GM18873 (cell line): ENCODE measurements around the gene HLA-DPA1.

Experiments
- ATAC-seq: cut with Tn5 transposase; IDR thresholded peaks from one replicate; pipeline ENCODE4 v1.9.1; 2021; ENCODE audit warnings: mild to moderate bottlenecking, moderate library complexity, moderate number of reproducible peaks; ENCODE audit not compliant: unreplicated experiment, low FRiP score

Gene HLA-DPA1

GRCh38 chr6:33019372-33019771 lies 54.1 kb downstream of the HLA-DPA1 start:
- ATAC-seq = no peak

GRCh38 chr6:33018904-33019303 lies 54.5 kb downstream of the HLA-DPA1 start:
- no peak for ATAC-seq

GRCh38 chr6:33018418-33018817 lies 55.0 kb downstream of the HLA-DPA1 start:
- ATAC-seq = no peak

- ATAC-seq = no peak
Measured at GRCh38 chr6:33017694-33018353, 55.6 kb downstream of the HLA-DPA1 start.

GRCh38 chr6:33017018-33017417 lies 56.4 kb downstream of the HLA-DPA1 start:
- ATAC-seq = no peak

GRCh38 chr6:33015798-33016197 lies 57.7 kb downstream of the HLA-DPA1 start:
- no peak for ATAC-seq

- no peak for ATAC-seq
Measured at GRCh38 chr6:33014841-33015634, 58.4 kb downstream of the HLA-DPA1 start.
